ENCODE results near the gene FSTL4.
A peak's percentile ranks its signal among the peaks of the same experiment; 100 is the strongest.
"Not testable (repeated sequence)": the region's sequence is repeated elsewhere in the genome, so short reads cannot be mapped to it uniquely, and the experiment has no call there.

FSTL4 gene

GRCh38 chr5:133556551-133556950, 55.8 kb downstream of the FSTL4 start:
- DNase-seq, result no peak

GRCh38 chr5:133554279-133554678, 58.1 kb downstream of the FSTL4 start:
- DNase-seq, result no peak

DNA sequence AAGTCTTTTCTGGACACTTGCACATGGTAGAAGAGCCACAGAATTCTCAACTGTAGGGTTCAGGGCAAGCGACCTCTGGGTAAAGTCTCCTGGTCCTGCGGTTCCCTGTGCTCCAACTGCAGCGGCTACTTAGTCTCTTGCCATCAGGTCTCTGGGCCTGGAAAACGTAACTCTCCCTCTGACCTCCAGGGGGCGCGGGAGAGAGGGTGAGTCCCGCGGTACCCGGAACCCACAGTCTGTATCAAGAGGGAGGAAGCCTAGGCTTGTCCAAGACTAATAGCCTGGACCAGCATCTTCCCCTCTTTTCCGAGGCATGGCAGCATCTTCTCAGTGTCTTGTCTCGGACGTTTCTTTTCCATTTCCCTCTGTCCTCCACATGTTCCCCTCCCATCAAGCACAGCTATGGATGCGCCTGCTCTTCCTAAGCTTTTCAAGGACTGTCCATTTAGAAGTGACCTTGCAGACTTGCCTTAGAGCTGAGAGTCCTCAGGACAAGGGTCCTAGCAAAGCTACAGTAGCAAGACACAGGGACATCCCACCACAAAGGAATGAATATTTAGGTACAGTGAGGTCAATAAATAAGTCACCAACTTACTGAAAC, 59.3 kb downstream of the FSTL4 start:
- peak in 17 of 56 donors; percentile 1 to 51 (median 13) for DNase-seq

GRCh38 chr5:133546500-133546899, 65.8 kb downstream of the FSTL4 start:
- no peak for DNase-seq

GRCh38 chr5:133544346-133544745, 68.0 kb downstream of the FSTL4 start:
- DNase-seq, result no peak

GRCh38 chr5:133539818-133540217, 72.5 kb downstream of the FSTL4 start:
- DNase-seq, result no peak

DNA sequence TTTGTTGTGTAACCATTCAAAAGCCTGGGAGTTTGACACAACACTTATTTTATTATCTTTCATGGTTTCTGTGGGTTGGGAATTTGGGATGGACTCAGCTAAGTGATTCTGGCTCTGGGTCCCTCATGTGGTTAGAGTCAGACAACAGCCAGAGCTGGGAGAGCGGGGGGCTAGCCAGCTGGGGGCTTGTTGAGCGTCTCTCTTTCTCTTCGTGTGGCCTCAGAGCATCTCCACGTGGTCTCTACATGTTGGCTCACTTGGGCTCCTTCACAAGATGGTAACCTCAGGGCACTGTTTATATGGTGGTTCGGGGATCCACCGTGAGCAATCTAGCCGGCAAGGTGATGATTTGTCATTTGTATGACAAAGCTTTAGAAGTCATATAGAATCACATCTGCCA, 73.6 kb downstream of the FSTL4 start:
- no peak for DNase-seq

- DNase-seq, result not testable (repeated sequence)
These were observed 77.0 kb downstream of the FSTL4 start for GRCh38 chr5:133535241-133535929.

GRCh38 chr5:133534566-133534965, 77.8 kb downstream of the FSTL4 start:
- no peak for DNase-seq

- DNase-seq, result no peak
These were observed 78.8 kb downstream of the FSTL4 start for GRCh38 chr5:133533541-133533940.

- no peak for DNase-seq
These were observed 80.7 kb downstream of the FSTL4 start for GRCh38 chr5:133531594-133531993.

DNA sequence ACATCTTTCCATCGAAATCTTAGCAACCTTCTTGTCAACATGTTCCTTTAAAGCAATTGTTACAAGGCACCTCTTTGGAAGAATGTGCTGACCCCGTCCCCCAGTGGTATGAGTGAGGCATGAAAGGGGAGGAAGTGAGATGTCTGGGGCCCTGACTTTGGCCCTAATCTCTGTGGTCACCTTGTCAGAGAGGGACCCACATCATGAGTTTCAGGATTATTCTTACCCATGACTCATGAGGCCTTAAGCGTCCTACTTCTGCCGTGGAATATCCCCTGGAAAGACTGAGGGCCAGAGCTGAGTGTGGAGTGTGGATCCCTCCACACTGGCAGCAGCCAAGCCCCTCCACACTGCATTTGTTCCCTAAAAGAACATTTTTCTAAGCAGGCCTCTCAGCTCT, 81.2 kb downstream of the FSTL4 start:
- DNase-seq, result no peak

- DNase-seq, result no peak
These were observed 82.1 kb downstream of the FSTL4 start for GRCh38 chr5:133530270-133530669.

GRCh38 chr5:133528841-133529240, 83.5 kb downstream of the FSTL4 start:
- DNase-seq, result no peak

- no peak for DNase-seq
These were observed 85.0 kb downstream of the FSTL4 start for GRCh38 chr5:133527311-133527710.

DNA sequence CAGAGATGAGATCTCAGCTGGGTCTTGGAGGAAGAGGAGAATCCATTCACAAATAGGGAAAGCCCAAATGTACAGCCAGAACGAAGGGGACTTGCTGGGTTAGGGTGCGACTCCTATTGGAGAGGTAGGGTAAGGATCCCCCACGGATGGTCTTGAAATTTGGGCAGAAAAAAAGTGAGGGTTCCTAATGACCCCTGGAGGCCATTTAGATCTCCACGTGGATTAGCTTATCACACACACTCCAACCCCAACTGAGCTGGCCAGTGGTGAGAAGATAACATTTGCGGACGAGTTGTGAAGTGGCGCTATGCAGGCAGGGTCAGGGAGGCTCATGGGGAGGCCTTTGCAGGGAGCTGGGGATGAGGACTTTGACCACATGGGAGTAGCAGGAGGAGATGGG, 86.0 kb downstream of the FSTL4 start:
- DNase-seq, result no peak

DNA sequence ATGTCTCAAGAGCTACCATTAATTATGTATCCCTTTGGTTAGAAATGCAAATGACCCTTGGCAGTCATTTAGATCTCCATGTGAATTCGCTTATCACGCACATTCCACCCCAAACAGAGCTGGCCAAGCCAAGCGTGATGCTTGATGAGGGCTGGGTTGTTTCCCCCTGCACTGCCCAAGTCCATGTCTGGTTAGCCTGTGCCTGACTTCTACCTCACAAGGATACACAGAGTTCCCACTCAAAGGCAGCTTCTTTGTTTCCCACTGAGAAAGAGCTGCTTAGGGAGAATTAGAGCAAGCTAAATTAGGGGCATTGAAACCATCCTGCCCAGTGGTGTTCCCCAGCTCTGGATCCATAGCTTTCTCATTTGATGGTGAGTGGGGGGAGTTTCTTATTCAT, 87.2 kb downstream of the FSTL4 start:
- DNase-seq, result peak in 4 of 56 donors; percentile 5 to 10 (median 6)

- DNase-seq, result no peak
These were observed 87.7 kb downstream of the FSTL4 start for GRCh38 chr5:133524666-133525065.

DNA sequence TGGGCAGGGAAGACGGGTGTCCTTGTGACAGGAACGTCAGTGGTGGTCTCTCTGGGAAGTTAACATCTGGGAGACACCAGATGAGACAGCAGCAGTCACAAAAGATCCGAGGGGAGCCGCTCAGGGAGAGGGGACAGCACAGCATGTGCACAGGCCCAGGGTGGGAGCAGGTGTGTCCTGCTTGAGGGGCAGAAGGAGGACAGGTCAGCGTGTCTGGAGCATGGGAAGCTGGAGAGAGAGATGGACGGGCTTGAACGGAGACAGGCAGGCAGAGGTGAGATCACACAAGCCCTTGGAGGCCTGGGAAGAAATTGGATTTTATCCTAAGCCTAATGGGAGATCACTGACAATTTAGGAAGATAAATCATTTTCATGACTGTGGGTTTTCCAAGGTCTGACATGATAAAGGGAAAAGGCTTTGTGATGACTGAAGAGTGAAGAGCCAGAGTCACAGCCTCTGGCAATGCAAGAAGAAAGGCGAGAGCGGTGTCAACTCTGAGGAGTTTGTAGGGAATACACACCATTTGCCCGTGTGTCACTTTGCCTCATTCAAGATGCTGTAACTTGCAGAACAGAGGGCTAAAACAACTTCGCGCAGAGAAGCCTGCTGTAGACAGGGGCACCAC, 88.3 kb downstream of the FSTL4 start:
- DNase-seq, result no peak

DNA sequence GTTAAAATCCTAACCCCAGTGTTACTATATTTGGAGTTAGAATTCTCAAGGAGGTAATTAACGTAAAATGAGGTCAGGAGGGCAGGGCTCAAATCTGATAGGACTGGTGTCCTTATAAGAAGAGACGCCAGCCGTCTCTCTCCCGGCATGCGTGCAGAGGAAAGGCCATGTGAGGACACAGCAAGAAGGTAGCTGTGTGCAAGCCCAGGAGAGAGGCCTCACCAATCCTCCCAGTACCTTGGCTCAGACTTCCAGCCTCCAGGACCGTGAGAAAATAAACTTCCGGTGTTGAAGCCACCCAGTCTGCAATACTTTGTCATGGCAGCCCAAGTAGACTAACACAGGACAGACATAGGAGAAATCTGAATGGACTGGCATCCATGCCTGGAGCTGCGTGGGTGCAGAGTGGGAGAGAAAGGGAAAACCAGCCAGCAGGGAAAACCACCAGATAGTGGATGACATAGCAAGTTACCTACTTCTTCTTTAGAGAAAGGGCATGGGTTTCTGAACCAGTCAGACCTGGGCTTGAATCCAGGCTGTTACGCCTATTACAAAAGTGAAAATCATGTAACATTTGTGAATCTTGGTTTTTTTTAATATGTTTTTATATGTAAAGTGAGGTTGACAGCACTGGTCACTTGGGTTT, 89.2 kb downstream of the FSTL4 start:
- DNase-seq, result no peak

GRCh38 chr5:133521801-133522200, 90.5 kb downstream of the FSTL4 start:
- DNase-seq, result no peak

- no peak for DNase-seq
These were observed 91.2 kb downstream of the FSTL4 start for GRCh38 chr5:133520991-133521706.

Measured in nucleus accumbens (tissue), 56 donors.